Measurements from ENCODE around the gene GNAT2.

The GNAT2 gene

DNA sequence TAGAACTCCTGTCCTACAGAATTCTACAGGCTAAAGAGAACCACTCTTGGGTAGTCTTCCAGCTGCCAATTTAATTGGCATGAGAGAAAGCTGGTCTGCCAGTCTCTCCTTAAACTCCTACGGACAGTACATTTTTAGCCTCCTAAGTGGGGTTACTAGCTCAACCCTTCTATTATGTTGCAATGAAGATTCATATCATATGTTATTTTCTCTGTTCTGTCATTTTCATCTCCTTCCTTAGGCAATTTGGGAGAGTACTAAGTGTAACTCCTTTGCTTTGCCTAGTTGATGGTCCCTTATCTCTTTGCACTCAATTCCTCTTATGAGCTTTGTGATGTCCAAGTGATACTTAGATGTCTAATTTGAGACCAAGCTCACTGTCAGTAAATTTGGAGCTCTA, 14.0 kb downstream of the GNAT2 start:
- DNase-seq, result peak in 1 of 2 donors; percentile 59

DNA sequence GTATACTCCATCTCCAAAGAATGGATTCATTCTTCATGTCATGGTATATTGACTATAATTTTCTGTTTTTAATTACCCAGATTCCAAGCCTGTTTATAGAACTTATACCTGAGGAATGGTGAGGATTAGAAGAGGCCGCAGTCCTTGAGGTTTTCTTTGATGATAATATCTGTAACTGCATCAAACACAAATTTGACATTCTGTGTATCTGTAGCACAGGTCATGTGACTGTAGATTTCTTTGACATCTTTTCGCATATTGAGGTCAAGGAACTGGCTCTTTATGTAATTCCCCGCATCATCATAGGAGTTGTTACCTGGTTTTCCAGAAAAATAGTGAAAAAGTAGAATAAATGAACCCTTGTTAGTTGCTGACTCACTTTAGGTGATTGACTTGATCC, 16.2 kb downstream of the GNAT2 start:
- no peak for DNase-seq

DNA sequence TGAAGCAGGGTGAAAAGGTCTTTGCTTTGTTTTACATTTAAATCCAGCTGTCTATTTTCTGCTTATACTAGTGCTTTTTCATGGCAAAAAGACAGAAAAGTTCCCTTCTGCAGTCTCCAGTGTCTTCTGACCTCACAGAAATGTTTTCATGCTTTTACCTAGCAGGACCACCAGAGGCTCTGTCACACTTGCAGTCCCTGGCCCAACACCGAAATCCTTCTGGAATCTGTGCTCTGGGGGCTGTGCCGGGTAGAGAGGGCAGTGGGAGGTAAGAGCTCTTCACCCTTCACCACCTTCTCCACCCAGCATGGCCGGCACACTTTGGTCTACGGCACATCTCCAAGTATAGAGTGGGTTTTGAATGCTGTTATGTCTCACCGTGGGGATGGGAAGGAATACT, 20.8 kb downstream of the GNAT2 start:
- DNase-seq, result no peak

DNA sequence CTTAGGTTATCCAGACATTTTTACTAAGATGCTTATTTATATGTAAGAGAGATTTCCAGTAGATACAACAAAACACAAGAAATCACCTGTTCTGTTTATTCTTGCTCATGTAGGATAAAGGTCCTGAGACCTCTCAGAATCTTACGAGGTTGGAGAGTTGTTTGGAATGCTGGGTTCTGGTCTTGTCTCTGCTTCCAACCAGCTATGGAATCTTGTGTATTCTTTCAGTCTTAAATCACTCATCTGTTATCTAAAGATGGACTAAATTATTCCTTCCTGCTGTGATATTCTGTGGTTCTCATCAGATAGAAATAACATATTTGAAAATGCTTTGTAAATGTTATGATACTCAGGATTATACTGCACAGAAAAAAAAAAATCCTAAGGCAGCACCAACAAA, 21.3 kb downstream of the GNAT2 start:
- no peak for DNase-seq

DNA sequence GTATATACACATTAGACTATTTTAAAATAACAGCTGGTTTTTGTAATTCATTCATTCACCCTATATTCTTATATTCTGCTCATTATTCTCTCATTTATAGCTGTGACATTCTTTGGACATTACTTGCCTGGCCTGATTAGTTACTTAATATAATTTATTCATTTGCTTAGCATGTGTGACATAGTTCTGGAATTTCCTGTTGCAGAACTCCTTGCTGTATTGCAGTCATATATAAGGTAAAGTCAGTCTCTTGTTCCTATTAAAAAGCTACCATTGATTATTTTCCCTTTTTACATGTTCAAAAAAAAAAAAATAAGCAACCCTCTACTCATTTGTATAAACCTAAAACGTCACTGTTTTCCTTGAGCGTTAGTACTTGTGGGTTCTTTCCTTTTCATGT, 23.9 kb downstream of the GNAT2 start:
- peak; percentile 39 to 41 for DNase-seq

DNA sequence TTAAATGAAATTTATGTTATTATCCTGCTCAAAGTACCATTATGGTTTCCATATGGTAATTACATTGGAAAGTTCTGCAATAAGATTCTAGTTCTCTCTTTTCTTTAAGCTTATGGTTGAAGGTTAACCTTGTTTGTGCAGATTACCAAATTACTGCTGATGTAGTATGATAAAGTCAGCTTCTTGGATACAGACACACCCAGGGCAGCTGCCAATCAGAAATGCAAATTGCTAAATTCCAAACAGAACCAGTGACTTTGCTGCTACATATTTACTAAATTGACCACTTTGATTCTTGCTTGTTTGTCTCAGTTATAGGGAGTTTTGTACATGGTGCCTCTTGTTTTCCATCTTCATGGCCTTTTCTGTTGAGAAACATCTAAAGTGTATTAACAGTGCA, 26.5 kb downstream of the GNAT2 start:
- no peak for DNase-seq

DNA sequence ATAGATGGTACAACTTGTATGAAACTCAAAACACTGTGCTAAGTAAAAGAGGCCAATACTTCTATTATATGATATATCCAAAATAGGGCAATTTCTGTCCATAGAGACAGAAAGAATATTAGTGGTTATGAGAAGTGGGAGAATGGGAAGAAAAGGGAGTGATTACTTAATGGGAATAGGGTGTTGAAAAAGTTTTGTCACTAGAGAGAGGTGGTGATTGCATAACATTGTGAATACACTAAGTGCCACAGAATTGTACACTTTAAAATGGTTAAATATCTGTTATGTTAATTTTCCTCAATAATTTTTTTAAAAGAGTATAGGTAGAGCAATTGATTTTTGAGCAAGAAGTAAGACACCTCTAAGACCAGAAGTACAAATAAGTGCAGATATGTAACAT, 29.7 kb downstream of the GNAT2 start:
- no peak for DNase-seq

DNA sequence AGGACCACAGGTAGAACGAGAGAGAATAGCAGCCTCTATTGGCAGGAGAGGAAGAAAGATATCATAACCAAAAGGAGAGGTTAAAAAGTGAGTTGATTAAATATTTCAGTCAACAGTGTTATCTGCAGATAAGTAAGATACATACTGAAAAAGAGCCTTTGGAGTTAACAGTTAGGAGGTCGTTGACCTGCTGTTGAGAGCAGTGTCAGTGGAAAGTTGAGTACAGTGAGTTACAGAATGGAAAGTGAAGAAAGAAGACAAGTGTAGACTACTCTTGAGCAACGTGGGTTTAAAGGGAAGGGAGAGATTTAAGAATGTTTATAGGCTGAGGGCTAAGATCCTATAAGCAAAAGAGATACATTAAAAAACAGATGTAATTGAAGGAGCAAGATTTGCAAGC, 30.2 kb downstream of the GNAT2 start:
- no peak for DNase-seq

DNA sequence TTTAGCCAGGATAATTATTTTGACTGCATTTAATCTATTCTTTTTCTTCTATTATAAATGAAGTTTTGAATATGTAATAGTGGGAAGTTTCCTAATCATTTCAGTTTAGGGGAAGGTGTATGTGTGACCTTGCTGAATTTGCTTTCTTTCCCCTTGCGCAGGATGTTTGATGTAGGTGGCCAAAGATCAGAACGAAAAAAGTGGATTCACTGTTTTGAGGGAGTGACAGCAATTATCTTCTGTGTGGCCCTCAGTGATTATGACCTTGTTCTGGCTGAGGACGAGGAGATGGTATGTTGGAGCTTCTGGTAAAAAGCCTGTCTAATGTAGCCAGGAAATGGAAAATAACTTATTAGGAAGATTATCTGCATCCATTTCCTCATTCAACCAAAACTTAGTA, 33.4 kb downstream of the GNAT2 start:
- no peak for DNase-seq

DNA sequence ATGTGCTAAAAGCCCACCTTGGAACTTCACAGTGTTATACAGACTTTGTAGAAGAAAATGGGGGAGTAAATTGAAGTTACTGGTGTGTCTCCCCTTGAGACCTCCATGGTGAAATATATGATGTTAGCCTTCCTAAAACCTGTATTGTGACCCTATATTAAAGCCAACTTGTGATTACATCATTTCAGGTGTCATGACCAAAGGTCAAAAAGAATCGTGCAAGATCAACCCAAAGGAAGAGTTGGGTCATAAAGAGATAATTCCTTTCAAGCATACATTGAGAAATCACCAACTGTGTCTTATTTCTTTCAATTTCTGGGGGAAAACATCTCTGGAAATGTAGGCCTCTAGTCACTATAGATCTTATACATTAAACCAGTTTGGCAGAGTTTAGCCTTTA, 34.6 kb downstream of the GNAT2 start:
- DNase-seq, result no peak

DNA sequence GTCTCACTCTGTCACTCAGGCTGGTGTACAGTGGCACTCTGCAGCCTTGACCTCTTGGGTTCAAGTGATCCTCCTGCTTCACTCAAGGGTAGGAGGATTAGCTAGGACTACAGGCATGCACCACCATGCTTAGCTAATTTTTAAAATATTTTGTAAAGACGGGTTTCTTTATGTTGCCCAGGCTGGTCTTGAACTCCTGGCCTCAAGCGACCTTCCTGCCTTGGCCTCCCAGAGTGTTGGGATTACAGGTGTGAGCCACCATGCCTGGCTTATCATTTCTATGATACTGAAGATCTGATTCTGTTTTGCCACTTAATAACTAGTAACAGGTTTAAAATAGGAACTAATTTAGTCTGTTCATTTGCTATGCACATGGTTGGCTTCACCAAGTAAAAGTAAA, 37.4 kb downstream of the GNAT2 start:
- no peak for DNase-seq

DNA sequence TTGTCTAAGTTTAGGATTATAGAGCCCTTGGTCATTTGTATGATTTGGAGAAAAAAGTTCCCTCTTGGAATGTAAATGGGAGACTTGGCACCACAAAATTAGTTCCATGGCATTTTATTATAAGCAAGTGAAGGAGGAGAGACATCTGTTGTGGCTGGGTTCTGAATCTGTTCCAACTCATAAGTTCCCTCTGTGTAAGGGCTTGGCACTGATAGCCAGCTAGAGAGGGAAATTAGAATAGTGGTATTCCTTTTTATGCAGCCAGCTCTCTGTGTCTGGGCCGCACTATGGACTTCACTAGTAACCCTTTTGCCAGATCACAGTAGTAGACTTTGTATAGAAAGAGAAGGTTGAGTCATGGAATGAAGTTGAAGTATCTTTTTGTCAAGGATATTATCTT, 39.9 kb downstream of the GNAT2 start:
- DNase-seq, result no peak

DNA sequence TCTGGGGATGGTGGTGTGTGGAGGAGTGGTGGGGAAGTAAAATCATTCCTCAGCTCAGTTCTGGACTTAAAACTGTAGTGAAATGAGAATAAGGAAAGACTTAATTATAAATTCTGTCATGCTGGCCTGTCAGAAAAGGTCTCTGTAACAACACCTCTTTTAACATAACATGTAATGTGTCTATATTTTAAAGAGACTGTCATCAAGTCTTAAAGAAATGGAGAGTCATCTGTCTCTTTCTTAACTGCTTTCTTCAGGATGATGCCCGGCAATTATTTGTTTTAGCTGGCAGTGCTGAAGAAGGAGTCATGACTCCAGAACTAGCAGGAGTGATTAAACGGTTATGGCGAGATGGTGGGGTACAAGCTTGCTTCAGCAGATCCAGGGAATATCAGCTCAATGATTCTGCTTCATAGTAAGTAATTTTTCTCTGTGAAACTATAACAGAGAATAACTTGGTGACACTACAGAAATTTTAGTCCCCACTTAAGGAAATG, 40.4 kb downstream of the GNAT2 start:
- no peak for DNase-seq

DNA sequence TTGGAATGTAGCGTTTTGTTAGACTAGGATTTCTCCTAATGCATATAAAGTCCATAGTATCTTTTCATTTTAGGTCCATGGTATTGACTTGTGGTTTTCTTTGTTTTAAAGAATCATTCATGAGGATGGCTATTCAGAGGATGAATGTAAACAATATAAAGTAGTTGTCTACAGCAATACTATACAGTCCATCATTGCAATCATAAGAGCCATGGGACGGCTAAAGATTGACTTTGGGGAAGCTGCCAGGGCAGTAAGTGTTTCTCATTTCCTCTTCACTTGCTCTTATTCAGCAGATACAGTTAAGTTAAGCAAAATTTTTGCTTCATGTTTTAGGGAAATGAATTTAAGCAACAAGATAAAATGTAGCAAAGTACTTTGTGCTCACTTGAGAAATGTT, 45.6 kb downstream of the GNAT2 start:
- peak; percentile 72 to 75 for DNase-seq

DNA sequence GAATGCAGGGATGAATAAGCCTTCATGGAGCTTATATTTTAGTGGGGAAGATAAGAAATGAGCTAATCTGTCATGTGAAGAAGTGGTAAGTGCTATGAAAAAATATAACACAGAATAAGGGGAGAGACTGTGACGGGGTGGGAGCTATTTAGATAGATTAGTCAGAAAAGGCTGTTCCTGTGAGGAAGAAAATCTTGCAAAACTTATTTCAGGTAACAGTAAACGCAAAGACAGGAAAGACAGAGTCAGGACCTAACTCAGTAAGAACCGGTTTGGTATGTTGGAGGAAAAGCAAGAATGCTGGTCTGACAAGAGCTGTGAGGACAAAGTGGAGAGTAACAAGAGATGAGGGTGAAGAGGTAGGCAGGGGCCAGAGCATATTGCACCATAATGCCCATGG, 49.0 kb downstream of the GNAT2 start:
- DNase-seq, result no peak

DNA sequence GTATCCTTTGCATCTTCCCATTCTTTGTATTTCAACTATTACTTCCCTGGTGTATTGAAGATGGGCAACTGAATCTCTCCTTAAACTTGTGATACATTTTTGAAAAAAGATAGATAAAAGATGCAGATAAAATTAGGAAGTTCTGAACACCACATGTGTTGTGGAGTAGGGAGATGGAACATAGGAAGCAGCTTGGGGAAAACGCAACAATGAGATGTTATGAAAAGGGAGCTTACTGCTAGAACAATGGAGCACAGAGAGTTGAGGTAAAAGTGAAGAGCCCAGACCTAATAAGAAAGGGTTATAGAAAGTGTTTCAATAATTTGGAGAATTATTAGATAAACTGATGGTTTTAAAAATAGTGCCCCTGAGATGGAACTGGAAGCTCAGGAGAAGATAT, 50.1 kb downstream of the GNAT2 start:
- no peak for DNase-seq

DNA sequence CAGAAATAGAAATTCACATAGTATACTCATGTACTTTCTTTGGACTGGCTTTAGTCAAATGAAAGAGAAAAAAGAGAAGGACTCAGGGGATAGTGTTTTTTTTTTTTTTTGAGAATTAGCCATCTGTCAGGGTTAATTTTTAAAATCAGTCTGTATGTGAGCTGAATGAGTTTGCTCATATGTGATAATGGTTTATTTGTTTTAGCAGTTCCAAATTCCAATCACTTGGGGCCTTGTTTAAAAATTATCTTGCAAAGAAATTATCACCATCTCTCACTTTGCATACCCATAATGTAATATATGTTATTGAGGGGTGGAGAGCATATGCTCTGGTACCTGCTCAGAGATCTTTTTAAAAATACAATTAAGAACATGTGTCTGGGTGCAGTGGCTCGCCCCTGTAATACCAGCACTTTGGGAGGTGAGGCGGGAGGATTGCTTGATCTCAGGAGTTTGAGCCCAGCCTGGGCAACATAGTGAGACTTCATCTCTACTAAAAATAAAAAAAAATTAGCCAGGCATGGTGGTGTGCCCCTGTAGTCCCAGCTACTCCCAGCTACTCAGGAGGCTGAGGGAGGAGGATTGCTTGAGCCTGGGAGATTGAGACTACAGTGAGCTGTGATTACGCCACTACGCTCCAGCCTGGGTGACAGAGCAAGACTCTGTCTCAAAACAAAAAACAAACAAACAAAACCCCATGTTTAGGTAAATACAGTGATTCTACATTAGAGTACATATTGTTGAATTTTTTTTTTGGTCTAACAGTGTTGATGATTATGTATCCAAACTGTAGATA, 51.3 kb downstream of the GNAT2 start:
- DNase-seq, result no peak

DNA sequence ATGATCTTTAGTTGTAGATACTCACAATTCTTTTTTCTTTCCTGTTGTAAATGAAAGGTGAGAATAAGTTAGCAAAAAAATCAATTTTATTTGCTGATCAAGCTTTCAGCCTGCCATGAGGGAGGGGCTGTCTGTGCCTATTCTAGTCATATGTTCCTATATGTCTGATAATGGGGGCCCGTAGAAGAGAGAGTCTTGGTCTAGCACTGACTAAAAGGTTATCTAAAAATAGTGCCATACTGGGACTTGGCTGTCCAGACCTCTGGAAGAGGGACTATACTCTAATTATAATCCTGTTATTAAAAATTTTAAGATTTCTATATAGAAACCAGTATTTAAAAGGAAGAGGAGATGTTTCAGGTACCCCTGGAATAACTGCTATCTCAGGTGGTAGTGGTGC, 52.4 kb downstream of the GNAT2 start:
- no peak for DNase-seq

DNA sequence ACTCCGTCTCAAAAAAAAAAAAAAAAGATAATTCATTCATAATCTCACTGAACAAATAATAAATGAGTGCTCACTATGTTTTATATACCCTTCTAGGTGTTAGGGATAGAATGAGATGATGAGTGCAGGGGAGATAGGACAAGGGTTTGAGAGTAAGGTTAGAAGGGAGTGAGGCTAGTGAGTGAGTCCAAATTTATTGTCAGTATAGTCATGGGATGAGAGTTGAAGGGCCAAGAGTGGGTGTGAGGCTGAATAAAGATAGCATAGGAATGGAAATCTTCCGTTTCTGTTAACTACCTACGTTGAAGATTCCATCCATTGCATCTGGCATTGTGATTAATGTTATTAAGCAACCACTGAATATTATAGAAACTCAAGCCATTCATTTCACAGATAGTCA, 54.2 kb downstream of the GNAT2 start:
- DNase-seq, result no peak

DNA sequence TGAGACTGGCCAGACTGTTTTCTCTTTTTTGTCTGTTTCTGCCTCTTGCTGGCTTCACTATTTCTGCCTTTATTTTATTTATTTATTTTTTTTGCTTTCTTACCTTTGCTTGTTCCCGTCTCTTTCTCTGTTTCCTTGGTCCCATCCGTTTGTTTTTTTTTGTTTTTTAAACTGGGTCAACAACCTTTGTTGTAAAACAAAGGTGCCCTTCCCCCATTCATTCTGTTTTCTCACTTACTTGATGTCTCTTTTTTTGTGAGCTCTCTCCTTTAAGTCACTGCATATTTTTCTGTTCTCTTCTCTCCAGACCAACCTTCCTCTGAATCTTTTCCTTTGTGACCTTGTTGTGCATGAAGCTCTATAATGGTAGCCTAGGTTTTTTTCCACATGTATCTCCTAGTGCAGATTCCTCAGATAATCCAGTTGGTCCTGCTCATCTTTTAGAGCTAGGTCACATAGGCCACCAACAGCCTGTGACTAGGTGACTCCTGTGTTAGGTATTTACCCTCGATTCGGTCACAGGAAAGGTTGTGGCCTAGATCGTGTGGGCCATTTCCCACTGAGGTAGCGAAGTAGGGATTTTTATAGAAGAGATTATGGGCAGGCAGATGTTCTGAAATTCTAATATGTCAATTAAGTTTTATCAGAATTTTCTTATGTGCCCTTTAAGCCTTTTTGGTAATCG, 55.1 kb downstream of the GNAT2 start:
- DNase-seq, result no peak

DNA sequence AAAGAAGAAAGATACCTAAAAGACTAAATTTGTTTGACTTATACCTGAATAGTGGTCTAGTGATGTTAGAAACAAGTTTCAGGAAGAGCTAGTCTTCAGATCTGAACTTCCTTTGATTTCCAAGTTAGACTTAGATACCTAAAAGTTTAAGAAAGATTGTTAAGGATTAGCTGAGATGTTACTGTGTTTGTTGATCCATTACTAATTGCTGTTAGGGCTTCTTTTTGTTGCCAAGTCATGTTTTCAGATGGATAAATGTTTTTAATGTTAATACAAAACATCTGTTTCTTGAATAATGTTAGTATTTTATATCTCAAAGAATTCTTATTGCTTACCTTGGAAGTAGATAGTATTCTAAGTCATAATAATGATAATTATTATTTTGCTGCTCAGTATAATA, 59.4 kb downstream of the GNAT2 start:
- DNase-seq, result no peak

DNA sequence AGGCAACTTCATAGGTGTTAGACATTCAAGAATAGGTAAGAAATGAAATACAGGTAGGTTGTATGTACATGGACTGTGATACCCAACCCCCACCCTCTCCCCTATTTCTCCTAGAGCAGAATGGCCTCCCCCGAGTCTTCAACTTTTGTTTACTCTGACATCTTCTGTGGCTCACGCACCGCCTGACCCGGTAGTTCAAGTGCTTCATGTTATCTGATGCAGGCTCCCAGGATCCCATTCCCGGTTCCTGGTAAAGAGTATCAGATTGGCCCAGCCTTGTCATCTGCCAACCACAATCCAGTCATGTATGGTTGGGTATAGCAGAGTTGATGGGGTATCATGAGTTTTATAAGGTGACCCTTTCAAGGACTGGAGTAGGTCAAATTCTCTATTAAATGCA, 61.9 kb downstream of the GNAT2 start:
- DNase-seq, result no peak

DNA sequence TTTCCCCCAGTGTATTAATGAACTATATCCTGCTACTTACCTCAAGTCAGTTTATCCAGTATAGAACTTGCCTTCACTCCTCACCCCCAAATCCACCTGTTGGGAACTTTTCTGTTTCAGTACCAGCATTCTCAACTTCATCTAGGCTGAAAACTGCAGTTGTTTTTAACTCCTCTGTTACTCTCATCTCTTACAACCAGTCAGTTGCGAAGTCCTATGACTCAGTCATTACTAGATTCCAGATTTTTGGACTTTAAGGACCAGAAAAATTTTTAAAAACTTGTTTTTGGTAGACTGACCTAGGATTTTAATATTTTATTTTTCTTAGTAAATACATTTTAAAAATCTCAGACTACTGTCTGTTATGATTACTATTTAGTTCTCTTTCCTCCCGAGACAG, 62.9 kb downstream of the GNAT2 start:
- DNase-seq, result no peak
